Ectodermal cell (in vitro differentiated cells): ENCODE data around the gene LSM14A.
A peak's percentile ranks its signal among the peaks of the same experiment; 100 is the strongest.

Experiments used
- H3K27ac ChIP-seq: 2 replicates; pipeline ENCODE4 v1.7.0; 2013; ENCODE audit warnings: mild to moderate bottlenecking, low read depth, low read length; ENCODE audit not compliant: insufficient read depth, poor library complexity, severe bottlenecking
- H3K27me3 ChIP-seq: 2 replicates; pipeline ENCODE4 v1.7.0; 2013; ENCODE audit warnings: mild to moderate bottlenecking, low read length; ENCODE audit not compliant: insufficient read depth, control insufficient read depth, poor library complexity, severe bottlenecking
- H3K36me3 ChIP-seq: one replicate; pipeline ENCODE4 v1.7.0; 2013; ENCODE audit warnings: low read length; ENCODE audit not compliant: control insufficient read depth, insufficient read depth
- H3K4me1 ChIP-seq: one replicate; pipeline ENCODE4 v1.7.0; 2013; ENCODE audit warnings: low read length; ENCODE audit not compliant: control insufficient read depth, insufficient read depth
- H3K4me3 ChIP-seq: 2 replicates; pipeline ENCODE4 v1.7.0; 2013; ENCODE audit warnings: low read depth, low read length, control low read depth; ENCODE audit not compliant: insufficient read depth
- H3K9me3 ChIP-seq: 2 replicates; pipeline ENCODE4 v1.7.0; 2013; ENCODE audit warnings: mild to moderate bottlenecking, low read length, moderate library complexity; ENCODE audit not compliant: control insufficient read depth
- WGBS, 2 experiments: methylation state at CpG; one replicate each; pipeline ENCODE4 v1.1.7; 2013; ENCODE audit warnings: missing lambda C conversion rate in 2 of 2; 5-methylcytosine and 5-hydroxymethylcytosine counted together

Gene LSM14A

DNA sequence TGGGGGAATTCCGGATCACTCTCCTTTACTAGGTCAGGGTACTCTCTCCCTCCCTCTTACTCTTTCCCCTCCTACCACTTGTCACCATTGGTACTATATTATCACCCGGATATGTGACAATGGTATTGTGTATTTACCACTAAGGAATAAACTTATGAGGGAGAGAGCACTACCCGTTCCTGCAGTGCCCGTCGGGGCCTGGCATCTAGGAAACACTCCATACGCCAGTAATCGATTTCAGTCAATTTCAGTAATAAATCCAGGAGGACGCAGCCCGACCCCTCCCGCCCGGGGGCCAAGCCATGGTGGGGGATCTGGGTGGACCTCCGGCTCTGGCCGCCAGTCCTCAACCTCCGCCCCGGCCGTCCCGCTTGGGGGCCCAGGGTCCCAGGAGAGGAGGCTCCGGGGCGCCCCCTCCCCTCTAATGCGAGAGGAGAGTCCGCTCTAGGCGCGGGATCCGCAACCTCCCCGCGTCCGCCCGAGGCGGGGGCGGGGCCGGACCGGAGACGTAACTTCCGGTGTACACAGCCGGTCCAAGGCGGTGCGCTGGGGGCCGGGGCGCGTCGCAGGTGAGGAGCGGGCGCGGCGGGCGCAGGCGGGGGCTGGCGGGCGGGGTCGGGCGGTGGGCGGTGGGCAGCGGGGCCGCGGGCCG is 81.9 kb downstream of the LSM14A start, which contains the start of gene GARRE1:
GARRE1 (plus strand) TSS at position 509 of the 652 bp plus-strand sequence. CDS start 45,920 bp downstream, outside the sequence.
- no peaks in the 10 kb centered on the region for H3K27me3 ChIP-seq
- H3K4me3 ChIP-seq = peak within 1 kb of the TSS; percentile 72
- 1% methylated on average over 55 to 56 of the region's 56 CpGs for WGBS, 2 experiments
- peaks cover 4% of the 10 kb centered on the region for H3K4me1 ChIP-seq
- H3K9me3 ChIP-seq = no peaks in the 10 kb centered on the region
- H3K27ac ChIP-seq = peak within 1 kb of the TSS; percentile 74
- H3K36me3 ChIP-seq = no peaks in the 10 kb centered on the region

- Histone ChIP-seq H3K4me1 (peaks cover 4% of the 10 kb centered on the region), H3K9me3 (no peaks in the 10 kb centered on the region), H3K4me3 (peak overlapping the region; percentile 72), H3K36me3 (no peaks in the 10 kb centered on the region), H3K27ac (peak overlapping the region; percentile 74), H3K27me3 (no peaks in the 10 kb centered on the region)
- WGBS, 2 experiments = 0% methylated on average over 88 of the region's 88 CpGs
Observed at GRCh38 chr19:34254698-34255432, 82.6 kb downstream of the LSM14A start.

DNA sequence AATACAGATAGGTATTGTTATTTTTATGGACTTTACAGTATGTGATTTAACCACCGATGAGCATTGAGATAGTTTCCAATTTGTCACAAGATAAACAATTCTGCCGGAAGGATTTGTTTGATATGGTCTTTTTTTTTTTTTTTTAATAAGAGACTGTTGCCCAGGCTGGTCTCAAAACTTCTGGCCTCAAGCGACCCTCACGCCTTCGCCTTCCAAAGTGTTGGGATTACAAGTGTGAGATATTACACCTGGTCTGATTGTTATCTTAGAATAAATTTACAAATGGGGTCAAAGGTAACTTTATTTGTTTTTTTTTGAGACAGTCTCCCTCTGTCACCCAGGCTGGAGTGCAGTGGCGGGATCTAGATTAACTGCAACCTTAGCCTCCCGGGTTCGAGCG is 83.2 kb downstream of the LSM14A start:
- no peak overlapping the region for H3K27ac ChIP-seq
- no peaks in the 10 kb centered on the region for H3K9me3 ChIP-seq
- H3K27me3 ChIP-seq = no peaks in the 10 kb centered on the region
- peaks cover 4% of the 10 kb centered on the region for H3K4me1 ChIP-seq
- 83 to 88% methylated on average over 9 of the region's 9 CpGs for WGBS, 2 experiments
- H3K36me3 ChIP-seq = no peaks in the 10 kb centered on the region
- H3K4me3 ChIP-seq = peak overlapping the region; percentile 72

GRCh38 chr19:34256835-34257558 is 84.7 kb downstream of the LSM14A start:
- no peaks in the 10 kb centered on the region for H3K27me3 ChIP-seq
- peaks cover 18% of the 10 kb centered on the region for H3K4me1 ChIP-seq
- 90 to 92% methylated on average over 5 of the region's 5 CpGs for WGBS, 2 experiments
- no peaks in the 10 kb centered on the region for H3K36me3 ChIP-seq
- H3K9me3 ChIP-seq = no peaks in the 10 kb centered on the region
- no peak overlapping the region for H3K4me3 ChIP-seq
- H3K27ac ChIP-seq = no peak overlapping the region

GRCh38 chr19:34257559-34257924 is 85.2 kb downstream of the LSM14A start:
- H3K27me3 ChIP-seq = no peaks in the 10 kb centered on the region
- no peak overlapping the region for H3K4me3 ChIP-seq
- peaks cover 18% of the 10 kb centered on the region for H3K4me1 ChIP-seq
- 89 to 93% methylated on average over 2 of the region's 2 CpGs for WGBS, 2 experiments
- H3K27ac ChIP-seq = no peak overlapping the region
- H3K9me3 ChIP-seq = no peaks in the 10 kb centered on the region
- no peaks in the 10 kb centered on the region for H3K36me3 ChIP-seq

- H3K4me3 ChIP-seq = no peak overlapping the region
- no peak overlapping the region for H3K27ac ChIP-seq
- peaks cover 18% of the 10 kb centered on the region for H3K4me1 ChIP-seq
- H3K9me3 ChIP-seq = no peaks in the 10 kb centered on the region
- H3K36me3 ChIP-seq = no peaks in the 10 kb centered on the region
- WGBS, 2 experiments = 88 to 94% methylated on average over 3 of the region's 3 CpGs
- no peaks in the 10 kb centered on the region for H3K27me3 ChIP-seq
Observed at GRCh38 chr19:34259367-34260095, 87.2 kb downstream of the LSM14A start.

DNA sequence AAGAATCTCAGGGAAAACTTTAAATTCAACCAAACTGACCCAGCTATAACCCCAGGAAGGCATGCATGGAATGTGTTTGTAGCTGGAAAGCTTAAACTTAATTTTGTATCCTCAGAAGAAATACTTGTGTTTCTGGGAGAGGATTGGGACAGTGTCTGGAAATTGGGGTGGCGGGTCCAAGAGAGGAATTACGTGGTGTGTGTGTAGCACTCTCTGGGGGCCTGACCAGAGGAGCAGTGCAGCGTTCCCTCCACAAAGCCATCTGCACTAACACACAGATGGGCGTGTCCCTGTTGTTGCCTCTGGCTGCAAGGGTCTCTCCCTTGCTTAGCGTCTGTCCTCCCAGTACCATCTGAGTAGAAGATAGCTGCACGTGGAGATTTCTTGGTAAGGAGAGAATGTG is 88.5 kb downstream of the LSM14A start:
- Histone ChIP-seq H3K4me3 (no peak overlapping the region), H3K27me3 (no peaks in the 10 kb centered on the region), H3K27ac (no peak overlapping the region), H3K4me1 (peaks cover 19% of the 10 kb centered on the region), H3K36me3 (no peaks in the 10 kb centered on the region), H3K9me3 (no peaks in the 10 kb centered on the region)
- WGBS, 2 experiments = 39 to 47% methylated on average over 6 of the region's 6 CpGs

- Histone ChIP-seq H3K4me3 (no peak overlapping the region), H3K27ac (no peak overlapping the region)
- WGBS, 2 experiments = 93 to 95% methylated on average over 6 of the region's 6 CpGs
Observed at GRCh38 chr19:34261334-34262109, 89.2 kb downstream of the LSM14A start.

GRCh38 chr19:34263745-34264237 is 91.5 kb downstream of the LSM14A start:
- no peak overlapping the region for H3K4me3 ChIP-seq
- no peak overlapping the region for H3K27ac ChIP-seq
- no peaks in the 10 kb centered on the region for H3K27me3 ChIP-seq
- H3K4me1 ChIP-seq = peaks cover 18% of the 10 kb centered on the region
- no peaks in the 10 kb centered on the region for H3K36me3 ChIP-seq
- 93 to 98% methylated on average over 5 to 8 of the region's 8 CpGs for WGBS, 2 experiments
- no peaks in the 10 kb centered on the region for H3K9me3 ChIP-seq

More at GRCh38 chr19:34261334-34262109, 89.2 kb downstream of the LSM14A start:
- no peaks in the 10 kb centered on the region for H3K9me3 ChIP-seq
- H3K4me1 ChIP-seq = peaks cover 18% of the 10 kb centered on the region
- no peaks in the 10 kb centered on the region for H3K36me3 ChIP-seq
- H3K27me3 ChIP-seq = no peaks in the 10 kb centered on the region
